Vagina (tissue), 2 donors: ENCODE results near the gene NUMA1.

ENCODE experiments used
- CTCF ChIP-seq, 3 experiments: fragments of 450-650 bp in 2 of 3; fragments of 200-600 bp in 1 of 3; sonication (generic) in 1 of 3; IDR thresholded peaks; one replicate each; pipeline ENCODE4 v1.5.1; 2017 to 2019; ENCODE audit warnings: antibody characterized with exemption in 3 of 3, mild to moderate bottlenecking in 2 of 3, moderate library complexity in 2 of 3
- POLR2AphosphoS5 ChIP-seq, 2 donors: sonication (generic); formaldehyde crosslinking; IDR thresholded peaks; one replicate each; pipeline ENCODE4 v1.9.0; 2017; ENCODE audit warnings: antibody characterized with exemption in 2 of 2, mild to moderate bottlenecking in 2 of 2, low read depth in 1 of 2; ENCODE audit not compliant: insufficient read depth in 1 of 2

DNA sequence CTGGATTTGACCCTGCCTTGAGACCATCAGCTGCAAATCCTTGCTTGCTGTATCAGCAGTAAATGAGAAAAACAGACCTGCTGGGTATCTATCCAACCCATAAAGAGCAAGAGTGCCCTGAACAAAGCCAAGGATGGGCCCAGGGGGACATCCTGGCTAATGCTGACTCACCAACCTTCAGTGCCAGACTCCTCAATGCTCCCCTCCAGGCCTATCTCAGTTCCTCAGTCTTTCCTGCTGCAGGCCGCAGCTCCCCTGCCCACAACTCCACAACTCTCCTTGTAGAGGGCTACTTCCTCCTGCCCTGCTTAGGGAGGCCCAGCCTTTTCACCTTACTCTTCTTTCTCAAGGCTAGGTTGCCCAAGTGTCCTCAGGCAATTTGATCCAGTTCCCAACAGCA is 20.1 kb upstream of the NUMA1 start:
- TF ChIP-seq CTCF (IDR thresholded peaks at IDR 0.05), result no peak
- no peak for TF ChIP-seq POLR2AphosphoS5 (IDR thresholded peaks at IDR 0.05; ENCODE audit: insufficient read depth in 1 of 2, low read depth in 1 of 2)
